DMS53 treated with DMSO at 0.1 percent for 48 hours (cell line): ENCODE data around the gene KIAA1586.
"Not testable (repeated sequence)": the region's sequence is repeated elsewhere in the genome, so short reads cannot be mapped to it uniquely, and the experiment has no call there.

ENCODE experiments used
- DNase-seq: peaks from one replicate; lab custom pipeline; 2025; ENCODE audit not compliant: unreplicated experiment; lab: John Stamatoyannopoulos, UW

KIAA1586 gene

DNA sequence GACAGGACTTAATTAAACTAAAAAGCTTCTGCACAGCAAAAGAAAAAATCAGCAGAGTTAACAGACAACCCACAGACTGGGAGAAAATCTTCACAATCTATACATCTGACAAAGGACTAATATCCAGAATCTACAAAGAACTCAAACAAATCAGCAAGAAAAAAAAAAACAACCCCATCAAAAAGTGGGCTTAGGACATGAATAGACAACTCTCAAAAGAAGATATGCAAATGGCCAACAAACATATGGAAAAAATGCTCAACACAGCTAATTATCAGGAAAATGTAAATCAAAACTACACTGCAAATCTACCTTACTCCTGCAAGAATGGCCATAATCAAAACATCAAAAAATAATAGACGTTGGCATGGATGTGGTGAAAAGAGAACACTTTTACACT is 2.4 kb upstream of the KIAA1586 start:
- DNase-seq, result not testable (repeated sequence)

DNA sequence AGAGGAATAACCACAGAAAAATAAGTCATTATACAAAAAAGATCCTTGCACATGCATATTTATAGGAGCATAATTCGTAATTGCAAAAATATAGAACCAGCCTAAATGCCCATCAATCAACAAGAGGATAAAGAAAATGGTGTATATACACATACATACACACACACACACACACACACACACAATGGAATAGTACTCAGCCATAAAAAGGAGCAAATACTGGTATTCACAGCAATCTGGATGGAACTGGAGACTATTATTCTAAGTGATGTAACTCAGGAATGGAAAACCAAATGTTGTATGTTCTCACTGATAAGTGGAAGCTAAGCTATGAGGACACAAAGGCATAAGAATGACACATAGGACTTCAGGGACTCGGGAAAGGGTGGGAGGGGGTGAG is 1.9 kb upstream of the KIAA1586 start:
- DNase-seq, result no peak

DNA sequence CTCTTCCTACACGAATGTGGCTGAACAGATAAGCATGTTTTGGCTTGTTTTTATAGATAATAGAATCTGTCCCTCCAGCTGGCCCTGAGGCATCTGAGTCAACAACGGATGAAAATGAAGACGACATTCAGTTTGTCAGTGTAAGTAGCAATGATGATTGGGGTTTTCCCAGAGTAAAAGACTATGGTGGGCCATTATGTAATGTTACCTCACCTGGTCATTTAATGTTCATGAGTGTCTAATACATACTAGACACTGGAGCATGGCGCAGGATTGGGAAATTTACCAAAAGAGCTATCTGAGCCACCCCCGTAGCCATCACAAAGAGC is 728 bp downstream of the KIAA1586 start:
- not testable (repeated sequence) for DNase-seq

DNA sequence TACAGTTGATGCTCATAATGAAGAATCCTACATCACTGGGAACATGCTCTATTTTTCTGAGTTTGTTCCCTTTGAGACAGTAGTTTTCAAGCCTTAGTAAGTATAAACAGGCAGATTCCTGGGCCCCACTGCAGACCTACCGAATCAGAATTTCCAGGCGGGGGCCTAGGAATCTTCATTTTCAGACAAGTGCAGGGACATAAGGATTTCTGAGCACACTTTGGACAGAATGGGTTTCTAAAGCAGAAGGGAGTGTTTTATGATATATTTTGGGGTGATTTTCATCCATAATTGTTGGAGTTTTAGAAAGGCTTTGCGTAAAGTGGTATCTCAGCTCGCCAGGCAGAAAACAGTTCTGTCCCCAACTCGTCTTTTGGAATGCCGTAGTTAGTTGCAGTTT is 1.4 kb downstream of the KIAA1586 start:
- not testable (repeated sequence) for DNase-seq

DNA sequence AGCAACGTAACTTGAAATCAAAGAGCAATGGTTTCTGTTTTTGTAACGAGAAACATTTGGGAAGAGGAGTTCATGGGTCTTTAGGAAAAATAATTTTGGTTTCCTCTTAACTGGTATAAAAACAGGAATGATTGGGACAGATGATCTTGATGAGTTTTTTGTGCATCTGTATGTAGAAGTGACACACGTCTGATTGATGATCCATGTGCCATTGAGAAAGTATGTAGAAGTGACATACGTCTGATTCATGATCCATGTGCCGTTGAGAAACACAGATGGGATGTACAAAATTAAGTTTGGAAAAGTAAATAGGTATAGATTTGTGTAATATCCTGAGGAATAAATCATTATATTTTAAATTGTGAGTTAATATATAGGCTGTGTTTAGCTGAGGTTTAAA is 2.1 kb downstream of the KIAA1586 start:
- DNase-seq, result no peak

DNA sequence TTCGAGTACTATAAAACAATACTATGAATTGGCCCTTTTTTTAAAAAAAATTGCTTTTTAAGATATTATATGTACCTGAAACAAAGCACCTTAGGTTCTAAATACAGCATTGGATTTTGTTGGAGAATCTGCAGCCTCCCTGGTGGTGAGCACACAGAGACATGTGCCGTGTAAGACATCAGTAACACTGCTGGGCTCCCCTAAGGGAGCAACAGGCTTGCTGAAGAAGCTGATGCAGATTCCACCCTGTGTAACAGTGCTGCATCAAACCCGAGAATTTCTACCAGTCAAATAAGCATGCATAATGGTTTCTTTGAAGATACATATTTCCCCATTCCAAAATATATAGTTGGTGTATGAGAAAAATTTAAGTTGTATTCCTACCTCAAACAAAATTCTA is 17.4 kb downstream of the KIAA1586 start:
- DNase-seq, result no peak

DNA sequence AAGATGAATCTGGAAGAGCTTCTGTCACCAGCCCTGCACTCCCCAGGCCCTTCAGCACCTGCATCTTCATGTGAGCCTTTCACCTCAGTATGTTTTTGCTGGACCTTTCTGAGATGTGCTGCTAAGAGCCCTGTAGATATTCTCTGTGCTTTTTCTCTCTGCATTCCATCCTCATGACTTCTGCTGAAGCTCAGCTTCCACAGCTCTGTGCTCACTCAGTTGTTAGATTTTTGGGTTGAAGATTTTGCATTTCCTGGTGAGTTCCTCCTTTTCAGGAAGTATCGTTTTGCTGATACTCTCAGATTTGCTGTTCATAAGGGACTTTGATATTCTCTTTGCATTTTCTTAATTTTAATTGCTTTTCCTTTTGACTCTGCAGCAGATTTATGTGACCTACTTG is 18.3 kb downstream of the KIAA1586 start:
- DNase-seq, result no peak

DNA sequence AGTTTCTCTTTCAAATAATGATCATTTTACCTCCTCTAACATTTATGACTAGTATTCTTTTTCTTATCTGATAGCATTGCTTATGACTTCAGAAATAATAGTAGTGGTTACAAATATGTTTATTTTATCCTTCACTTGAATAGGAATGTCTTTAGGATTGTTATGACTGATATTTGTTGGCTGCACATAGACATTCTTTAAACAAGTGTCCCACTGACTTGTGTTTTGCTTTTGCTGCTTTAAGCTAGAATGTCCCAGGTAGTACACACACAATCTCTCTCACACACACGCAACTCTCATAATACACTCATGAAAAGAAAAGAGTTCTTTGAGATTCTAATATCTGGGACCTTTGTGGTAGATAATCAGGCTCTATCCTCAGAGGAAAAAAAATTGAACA is 21.6 kb downstream of the KIAA1586 start:
- no peak for DNase-seq

DNA sequence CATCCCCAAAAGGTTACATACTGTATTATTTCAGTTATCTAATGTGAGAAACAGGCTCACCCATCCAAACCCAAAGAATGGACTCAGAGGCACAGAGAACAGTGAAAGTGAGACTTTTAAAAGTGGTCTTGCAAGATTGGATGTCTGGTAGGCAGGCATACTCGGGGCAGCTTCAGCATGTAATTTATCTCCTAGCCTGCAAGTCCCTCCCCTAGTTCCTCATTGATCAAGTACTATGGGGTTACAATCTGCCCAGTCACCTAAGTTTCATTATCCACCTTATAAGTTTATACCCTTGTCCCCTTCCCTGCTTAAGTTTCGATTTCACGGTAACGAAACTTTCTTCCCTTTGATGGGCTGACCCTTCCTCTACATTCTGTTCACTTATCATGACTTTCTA is 22.7 kb downstream of the KIAA1586 start:
- DNase-seq, result no peak

DNA sequence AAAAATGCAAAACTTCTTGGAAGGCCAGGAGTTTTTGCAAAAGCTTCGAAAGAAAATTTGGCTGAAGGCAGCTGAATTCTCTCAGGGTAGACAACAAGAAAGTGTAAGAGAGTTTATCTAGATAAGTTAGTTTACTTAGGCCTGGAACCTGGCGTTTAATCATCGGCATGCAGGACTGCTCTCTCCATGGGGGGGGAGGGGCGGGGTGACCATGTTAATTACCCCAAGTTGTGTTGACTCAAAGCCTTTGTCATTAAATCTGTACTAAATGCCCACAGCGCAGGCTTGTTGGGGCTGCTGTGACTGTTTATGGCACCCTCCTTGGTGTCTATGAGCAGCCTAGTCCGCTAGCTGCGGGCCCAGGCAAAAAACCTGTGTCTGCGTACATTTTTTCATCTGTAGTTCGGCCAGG is 23.4 kb downstream of the KIAA1586 start:
- no peak for DNase-seq

DNA sequence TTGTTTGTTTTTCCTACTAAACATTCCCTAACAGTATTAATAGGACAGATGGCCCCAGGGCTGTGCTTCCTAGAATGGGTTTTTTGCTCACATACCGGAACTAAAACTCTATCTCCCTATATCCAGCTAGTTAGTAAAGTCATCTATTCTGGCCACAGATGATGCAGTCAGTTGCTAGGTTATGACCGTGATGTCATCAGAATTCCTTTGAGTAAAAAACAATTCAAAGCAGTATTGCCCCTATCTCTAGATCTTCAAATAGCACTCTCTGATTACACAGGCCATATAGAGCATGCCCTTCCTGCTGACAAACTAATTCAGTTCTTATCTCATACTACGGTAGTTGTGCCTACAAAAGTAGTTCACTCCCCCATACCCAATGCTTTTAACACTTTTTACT is 25.6 kb downstream of the KIAA1586 start:
- no peak for DNase-seq

DNA sequence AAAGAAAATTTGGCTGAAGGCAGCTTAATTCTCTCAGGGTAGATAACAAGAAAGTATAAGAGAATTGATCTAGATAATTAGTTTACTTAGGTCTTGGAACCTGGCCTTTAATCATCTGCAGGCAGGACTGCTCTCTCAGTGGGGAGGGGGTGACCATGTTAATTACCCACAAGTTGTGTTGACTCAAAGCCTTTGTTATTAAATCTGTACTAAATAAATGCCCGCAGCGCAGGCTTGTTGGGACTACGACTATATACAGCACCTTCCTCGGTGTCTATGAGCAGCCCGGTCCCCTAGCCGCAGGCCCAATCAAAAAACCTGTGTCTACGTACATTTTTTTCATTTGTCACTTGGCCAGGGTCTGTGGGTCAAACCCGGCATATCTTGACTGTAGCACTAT is 27.9 kb downstream of the KIAA1586 start:
- no peak for DNase-seq

DNA sequence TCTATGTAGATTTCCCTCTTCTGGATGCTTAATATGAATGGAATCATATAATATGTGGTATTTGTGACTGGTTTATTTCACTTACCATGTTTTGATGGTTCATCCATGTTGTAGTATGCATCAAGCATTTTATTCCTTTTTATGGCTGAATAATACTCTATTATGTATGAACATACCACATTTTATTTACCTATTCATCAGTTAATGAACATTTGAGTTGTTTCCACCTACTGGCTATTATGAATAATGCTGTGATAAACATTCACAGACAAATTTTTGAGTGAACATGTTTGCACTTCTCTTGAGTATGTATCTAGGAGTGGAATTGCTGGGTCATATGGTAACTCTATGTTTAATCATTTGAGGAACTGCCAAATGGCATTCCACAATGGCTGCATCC is 28.6 kb downstream of the KIAA1586 start:
- no peak for DNase-seq

DNA sequence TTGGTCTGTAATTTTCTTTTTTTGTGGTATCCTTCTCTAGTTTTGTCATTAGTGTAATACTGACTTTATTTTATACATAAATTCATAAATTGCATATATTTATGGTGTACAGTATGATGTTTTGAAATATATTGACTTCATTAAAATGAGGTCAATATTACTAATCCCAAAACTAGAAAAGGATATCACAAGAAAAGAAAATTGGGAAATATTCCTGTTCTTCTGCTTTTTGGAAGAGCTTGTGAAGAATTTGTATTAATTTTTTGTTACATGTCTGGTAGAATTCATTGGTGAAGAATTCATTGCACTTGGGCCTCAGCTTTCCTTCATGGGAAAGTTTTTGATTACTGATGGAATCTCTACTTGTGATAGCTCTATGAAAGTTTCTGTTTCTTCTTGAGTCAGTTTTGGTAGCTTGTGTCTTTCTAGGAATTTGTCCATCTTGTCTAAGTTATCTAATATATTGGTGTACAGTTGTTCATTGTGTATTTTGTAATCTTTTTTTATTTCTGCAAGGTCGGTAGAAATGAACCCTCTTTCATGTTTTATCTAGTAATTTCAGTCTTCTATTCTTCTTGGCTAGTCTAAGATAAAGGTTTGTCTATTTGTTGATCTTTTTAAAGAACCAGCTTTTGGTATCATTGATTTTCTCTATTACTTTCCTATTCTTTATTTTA is 32.2 kb downstream of the KIAA1586 start:
- DNase-seq, result no peak

DNA sequence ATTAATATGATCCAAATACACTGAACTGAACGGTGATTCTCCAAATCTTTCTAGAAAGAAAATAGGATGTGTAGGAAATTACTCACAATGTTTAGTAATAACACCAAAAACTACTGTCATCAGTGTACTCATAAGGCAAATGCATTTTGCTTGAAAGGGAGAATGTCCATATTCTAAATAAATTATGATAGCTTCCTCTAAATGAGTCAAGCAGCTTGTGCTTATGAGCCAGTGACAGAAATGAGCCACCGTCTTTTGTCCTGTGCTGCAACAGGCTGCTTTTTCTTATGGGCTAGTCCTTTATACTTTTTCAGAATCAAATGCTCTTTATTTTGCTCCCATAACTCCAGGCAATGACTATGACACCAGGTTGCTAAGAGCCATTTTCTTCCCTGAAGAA is 39.0 kb downstream of the KIAA1586 start:
- DNase-seq, result no peak

DNA sequence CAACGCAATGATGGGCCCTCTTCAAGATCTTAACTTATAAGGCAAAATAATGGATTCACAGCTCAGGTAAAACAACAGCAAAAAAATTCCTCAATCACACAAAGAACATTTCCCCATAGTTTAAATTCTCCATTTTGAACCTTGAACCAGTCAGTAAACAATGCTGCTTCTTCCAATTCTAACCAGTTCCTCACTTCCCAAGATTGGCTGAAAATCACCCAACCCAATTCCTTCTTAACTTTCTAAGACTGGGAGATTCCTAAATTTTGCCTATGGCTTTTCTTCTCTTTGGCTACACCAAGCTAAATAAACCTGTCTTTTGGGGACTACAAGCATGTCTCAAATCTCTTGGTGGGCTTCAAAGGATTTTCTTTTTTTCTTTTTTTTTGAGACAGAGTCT is 40.4 kb downstream of the KIAA1586 start:
- DNase-seq, result no peak

DNA sequence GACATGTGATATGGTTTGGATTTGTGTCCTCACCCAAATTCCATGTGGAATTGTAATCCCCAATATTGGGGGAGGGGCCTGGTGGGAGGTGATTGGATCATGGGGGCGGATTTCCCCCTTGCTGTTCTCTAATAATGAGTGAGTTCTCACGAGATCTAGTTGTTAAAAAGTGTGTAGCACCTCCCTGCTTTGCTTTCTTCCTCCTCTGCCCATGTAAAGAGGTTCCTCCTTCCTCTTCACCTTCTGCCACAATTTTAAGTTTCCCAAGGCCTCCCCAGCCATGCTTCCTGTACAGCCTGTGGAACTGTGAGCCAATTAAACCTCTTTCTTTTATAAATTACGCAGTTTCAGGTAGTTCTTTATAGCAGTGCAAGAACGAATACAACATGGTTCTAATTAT is 41.4 kb downstream of the KIAA1586 start:
- no peak for DNase-seq

DNA sequence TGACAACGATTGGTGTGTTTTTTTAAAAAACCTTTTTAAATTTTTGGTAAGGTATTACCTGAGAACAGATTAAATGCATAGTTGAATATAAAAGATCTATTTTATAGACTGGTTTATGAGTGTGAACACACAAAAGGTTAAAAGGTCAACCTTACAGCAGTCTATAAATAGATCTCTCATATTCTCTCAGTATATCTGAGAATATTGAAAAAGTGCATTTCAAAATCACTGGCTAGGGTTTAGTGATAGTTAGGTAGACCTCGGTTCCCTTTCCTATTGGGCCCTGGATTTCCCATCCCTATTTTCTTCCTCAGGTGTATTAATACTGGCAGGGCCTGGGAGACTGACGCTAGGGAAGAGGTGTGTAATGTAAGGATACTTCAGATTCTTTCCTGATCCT is 42.8 kb downstream of the KIAA1586 start:
- DNase-seq, result no peak

DNA sequence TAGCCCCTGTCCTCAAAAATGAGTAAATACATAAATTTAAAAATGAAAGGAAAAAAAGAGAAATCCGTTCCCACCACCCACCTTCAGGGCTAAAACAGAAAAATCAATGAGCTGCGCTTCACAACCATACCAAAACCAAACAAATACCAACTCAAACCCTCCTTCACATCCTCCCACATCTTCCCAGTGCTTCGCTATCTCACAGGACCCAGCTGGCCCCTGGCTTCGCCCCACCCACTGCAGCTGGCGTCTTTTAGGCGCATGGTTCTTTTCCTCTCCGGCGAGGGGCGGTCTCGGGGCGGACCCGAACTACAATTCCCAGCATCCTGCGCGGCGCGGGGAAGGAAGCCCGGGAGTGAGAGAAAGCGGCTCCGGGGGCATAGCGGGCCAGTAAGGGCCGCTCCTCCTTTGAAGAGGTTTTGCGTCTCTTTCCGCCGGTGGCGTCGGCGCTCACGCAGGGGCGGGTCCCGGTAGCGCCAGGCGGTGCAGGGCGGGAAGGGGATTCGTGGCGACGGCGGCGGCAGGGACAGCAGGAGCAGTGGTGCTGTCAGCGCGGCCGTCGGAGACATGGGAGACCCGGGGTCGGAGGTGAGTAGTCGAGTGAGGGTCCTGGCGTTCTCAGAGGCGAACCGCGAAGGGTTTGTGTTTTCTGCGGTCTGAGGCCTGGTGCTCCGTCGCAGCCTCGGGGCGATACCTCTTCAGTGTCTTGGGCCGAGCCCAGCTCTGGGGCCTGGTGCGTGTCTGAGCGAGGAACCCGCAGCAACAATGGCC is 43.4 kb downstream of the KIAA1586 start, which contains the start of gene ZNF451:
ZNF451 (plus strand) TSS at position 502 of the 771 bp plus-strand sequence; CDS start at position 568, 66 bp downstream.
- peak; percentile 98 for DNase-seq

DNA sequence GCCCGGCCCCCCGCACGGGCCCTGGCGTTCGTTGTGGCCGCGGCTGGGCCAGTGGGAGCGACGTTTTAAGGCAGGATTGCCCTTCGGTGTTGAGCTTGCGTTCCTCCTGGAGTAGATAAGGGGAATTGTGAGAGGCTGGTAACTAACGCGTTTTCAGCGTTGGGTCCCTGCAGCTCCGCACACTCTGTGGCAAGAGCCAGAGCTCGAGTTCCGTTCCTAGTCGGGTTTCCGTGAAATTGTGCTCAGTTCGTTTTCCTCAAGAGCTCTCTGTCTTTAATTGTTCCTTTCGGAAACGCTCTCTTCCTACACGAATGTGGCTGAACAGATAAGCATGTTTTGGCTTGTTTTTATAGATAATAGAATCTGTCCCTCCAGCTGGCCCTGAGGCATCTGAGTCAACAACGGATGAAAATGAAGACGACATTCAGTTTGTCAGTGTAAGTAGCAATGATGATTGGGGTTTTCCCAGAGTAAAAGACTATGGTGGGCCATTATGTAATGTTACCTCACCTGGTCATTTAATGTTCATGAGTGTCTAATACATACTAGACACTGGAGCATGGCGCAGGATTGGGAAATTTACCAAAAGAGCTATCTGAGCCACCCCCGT is 44.1 kb downstream of the KIAA1586 start:
- DNase-seq, result not testable (repeated sequence)

DNA sequence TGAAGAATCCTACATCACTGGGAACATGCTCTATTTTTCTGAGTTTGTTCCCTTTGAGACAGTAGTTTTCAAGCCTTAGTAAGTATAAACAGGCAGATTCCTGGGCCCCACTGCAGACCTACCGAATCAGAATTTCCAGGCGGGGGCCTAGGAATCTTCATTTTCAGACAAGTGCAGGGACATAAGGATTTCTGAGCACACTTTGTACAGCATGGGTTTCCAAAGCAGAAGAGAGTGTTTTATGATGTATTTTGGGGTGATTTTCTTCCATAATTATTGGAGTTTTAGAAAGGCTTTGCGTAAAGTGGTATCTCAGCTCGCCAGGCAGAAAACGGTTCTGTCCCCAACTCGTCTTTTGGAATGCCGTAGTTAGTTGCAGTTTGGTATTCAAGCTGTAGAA is 44.9 kb downstream of the KIAA1586 start:
- not testable (repeated sequence) for DNase-seq

DNA sequence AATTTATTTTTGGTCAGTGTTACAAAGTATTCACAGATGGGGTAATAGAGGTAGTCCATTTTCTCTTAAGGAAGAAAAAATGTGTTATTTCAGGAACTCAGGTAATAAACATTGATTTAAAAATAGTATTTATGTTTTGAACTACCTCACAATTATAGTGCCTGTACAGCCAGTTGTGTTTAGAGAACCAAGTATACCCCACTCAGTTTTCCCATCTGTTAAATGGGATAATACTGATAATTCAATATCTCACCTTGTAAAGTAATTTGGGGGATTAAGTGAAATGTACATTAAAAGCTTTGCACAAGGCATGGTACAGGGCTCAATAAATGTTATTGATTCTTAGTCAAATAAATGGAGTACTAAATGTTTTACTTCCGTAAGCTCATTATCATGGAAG is 48.2 kb downstream of the KIAA1586 start:
- no peak for DNase-seq
